ENCODE data around the gene STX10.
"Not testable (repeated sequence)": the region's sequence is repeated elsewhere in the genome, so short reads cannot be mapped to it uniquely, and the experiment has no call there.

STX10 gene

DNA sequence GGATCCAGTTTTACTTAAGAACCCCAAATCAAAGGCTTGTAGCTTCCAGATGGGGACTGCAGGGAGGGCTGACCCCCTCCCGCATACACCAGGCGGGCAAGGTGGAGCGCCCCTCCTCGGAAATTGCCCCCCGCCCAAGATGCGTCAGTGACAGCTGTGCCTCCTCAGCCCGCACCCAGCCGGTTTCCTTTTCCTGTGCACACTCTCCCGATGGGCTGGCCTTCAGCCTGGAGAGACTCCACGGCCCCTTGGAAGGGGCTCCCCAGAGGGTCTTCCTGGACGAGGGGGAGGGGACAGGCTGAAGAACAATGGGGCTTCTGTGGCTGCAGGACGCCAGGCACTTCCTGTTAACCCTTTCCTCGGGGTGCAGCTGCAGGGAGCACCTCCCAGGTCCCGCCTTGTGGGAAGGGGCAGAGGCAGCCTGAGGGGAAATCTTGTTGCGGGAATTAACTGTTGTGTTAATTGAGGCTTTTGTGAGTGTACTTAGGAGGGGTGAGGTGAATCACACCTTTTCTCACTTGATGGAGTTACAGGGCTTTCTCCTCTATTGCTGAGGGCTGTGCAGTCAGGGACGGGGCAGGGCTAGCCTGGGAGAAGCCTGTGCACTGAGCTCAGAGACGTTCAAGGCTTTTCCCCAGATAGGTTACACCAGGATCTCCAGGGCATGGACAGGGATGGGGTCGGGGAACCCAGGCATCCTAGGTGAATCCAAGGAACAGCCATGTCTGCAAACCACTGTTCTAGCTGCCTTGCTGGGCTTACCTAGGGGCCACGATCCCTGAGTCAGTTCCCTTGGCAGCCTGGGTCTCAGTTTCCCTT lies 14.4 kb upstream of the STX10 start:
- no peak for DNase-seq (ENCODE audit: low read depth)

- DNase-seq (ENCODE audit: low read depth) = no peak
Observed at GRCh38 chr19:13163609-13164342, 13.6 kb upstream of the STX10 start.

- peak; percentile 66 for DNase-seq (ENCODE audit: low read depth)
Observed at GRCh38 chr19:13162724-13163608, 12.8 kb upstream of the STX10 start.

- no peak for DNase-seq (ENCODE audit: low read depth)
Observed at GRCh38 chr19:13160557-13160956, 10.4 kb upstream of the STX10 start.

DNA sequence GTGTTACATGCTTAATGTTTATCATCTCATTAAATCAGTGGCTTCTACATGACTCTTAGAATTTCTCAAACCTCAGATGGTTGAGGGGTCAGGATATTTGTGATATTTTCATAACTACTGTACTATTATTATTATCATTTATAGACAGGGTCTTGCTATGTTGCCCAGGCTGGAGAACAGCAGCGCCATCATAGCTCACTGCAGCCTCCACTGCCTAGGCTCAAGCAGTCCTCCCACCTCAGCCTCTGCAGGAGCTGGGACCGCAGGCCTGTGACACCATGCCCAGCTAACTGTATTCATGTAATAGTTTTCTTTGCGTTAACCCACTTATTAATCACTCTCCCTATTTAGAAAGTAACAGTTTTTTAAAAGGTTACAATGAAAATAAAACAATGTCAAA lies 9.5 kb upstream of the STX10 start:
- no peak for DNase-seq (ENCODE audit: low read depth)

- DNase-seq (ENCODE audit: low read depth) = no peak
Observed at GRCh38 chr19:13155472-13156359, 5.5 kb upstream of the STX10 start.

DNA sequence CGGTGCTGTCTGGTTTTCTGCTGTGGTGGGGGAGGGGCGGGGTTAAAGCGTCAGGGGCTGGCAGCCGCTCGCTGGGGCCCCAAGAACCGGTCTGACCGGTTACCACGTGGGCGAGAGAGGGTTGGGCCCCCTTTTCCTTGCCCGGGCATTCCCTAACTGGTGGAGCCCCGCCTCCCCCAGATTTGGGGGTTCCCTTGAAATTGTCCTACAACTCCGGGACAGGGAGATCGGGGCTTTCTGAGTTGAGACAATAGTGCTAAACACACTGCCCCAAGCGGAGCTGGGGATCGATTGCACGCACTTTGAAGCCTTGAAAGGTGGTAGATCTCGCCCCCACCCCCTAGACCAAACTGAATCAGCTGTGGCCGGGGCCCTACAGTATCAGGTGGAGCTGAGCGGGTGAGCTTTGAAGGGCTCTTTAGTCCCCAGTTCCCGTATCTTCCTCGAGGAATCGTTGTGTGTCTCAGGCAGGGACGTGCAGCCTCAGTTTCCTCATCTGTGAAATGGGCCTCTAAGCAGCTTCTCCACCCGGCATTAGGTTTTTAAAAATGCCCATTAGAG lies 4.8 kb upstream of the STX10 start:
- DNase-seq (ENCODE audit: low read depth) = no peak

GRCh38 chr19:13154241-13154778 lies 4.1 kb upstream of the STX10 start:
- no peak for DNase-seq (ENCODE audit: low read depth)

GRCh38 chr19:13153569-13154240 lies 3.5 kb upstream of the STX10 start:
- no peak for DNase-seq (ENCODE audit: low read depth)

DNA sequence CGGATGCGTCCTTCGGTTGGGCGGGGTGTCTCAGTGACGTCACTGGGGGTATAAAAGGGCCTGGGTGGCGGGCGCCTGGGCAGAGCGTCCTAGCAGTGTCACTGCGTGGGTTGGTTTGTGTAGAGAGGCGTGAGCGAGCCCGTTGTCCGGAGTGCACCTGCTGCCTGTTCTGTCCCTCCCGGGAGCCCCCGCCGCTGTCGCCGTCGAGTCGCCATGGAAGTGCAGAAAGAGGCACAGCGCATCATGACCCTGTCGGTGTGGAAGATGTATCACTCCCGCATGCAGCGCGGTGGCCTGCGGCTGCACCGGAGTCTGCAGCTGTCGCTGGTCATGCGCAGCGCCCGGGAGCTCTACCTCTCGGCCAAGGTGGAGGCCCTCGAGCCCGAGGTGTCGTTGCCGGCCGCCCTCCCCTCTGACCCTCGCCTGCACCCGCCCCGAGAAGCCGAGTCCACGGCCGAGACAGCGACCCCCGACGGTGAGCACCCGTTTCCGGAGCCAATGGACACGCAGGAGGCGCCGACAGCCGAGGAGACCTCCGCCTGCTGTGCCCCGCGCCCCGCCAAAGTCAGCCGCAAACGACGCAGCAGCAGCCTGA lies 2.9 kb upstream of the STX10 start:
- peak; percentile 95 for DNase-seq (ENCODE audit: low read depth)

DNA sequence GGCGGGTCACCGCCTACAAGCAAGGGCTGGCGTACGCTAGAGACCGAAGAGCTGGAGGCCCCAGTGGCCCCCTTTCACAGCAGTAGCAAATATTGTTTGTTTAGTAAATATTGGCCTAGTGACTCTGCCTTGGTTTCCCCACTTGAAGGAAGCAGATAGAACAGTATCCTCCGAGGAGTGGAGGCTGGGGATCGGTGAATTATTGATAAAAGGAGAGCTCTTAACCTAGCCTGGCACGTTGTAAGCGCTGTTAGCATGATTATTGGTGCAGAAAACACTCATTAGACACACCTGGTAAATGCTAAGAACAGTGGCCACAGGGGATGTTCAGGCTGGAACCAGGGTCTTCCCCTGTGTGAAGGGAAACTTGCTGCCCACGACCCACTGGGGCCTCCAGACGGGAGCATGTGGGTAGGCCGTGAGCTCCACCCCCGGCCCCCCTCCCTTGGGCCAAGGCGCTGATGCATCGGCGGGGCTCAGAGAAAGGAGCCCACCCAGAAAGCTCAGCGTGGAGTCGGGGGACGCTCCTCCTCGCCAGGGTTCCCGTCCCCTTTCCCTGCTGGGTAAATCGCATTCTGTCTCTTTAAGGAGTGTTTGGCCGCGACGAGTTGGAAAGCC lies 2.3 kb upstream of the STX10 start:
- no peak for DNase-seq (ENCODE audit: low read depth)

DNA sequence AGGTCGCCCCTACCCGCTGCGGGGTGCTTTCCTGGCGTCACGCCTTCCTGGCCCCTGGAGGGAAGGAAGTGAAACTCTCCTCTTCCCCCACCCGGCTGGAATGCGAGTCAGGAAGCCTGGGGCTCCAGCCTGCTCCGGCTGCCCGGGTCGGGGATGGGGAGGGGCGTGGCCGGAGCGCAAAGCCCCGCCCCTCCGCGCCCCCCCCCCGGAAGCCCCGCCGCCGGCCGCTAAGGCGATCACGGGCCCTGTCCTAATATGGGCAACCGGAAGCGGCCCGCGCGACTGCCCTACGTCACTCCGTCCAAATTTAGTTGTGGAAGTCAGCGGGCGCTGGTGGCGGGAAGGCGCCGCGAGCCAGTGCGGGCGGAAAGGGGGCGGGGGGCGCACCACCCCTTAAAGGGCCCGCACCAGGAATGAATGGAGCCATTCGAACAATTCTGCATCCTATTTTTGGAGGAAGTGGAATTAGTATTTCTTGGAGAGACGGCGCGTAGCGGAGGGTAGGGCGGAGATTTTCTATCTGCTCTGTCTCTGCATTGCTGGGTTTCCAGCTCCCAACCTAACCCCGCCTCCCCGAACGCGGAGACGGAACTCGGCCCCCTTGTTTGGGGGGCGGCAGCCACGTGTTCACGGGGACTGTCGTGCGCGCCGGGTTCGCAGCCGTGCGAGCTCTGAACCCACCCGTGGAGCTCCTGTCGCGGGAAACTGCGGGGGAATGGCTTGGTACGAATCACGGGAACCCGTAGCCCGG lies 1.6 kb upstream of the STX10 start:
- DNase-seq (ENCODE audit: low read depth) = peak; percentile 90

- no peak for DNase-seq (ENCODE audit: low read depth)
Observed at GRCh38 chr19:13150931-13151604, 893 bp upstream of the STX10 start.

DNA sequence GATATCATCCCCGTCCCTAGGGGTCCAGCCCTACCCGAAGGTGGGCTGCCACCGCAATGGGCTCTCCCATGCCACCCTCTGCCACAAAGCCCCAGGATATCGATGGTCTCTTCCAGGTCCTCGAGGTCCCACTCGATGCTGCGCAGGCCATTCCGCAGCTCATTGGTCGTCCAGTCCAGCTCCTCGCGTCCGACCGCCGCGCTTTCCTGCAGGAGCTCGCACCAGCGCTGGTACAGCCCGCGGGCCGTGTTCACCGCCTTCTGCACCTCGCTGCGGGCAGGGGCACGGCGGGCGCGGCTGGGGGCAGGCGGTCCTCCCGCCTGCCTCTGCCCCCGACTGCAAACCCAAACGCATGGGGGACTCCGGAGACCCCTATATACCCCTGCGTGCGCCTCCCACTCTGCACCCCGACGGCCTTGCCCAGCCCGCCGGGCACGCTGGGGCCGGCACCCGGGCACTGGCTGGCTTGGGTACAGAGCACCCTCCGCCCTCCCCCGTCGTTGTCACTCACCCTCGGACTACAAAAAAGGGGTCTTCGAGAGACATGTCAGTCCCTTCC lies 468 bp downstream of the STX10 start:
- no peak for DNase-seq (ENCODE audit: low read depth)

DNA sequence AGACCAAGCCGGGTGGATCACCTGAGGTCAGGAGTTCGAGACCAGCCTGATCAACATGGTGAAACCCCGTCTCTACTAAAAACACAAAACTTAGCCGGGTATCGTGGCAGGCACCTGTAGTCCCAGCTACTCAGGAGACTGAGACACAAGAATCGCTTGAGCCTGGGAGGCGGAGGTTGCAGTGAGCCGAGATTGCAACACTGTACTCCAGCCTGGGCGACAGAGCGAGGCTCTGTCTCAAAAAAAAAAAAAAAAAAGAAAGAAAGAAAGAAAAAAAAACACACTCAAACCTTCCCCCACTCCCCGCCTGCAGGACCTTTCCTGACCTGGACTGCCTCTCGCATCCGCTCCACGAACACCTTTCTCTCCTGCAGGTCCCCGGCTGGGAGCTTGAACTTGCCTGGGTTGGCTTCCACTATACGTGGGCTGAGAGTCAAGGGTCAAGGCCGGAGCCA lies 975 bp downstream of the STX10 start:
- not testable (repeated sequence) for DNase-seq (ENCODE audit: low read depth)

DNA sequence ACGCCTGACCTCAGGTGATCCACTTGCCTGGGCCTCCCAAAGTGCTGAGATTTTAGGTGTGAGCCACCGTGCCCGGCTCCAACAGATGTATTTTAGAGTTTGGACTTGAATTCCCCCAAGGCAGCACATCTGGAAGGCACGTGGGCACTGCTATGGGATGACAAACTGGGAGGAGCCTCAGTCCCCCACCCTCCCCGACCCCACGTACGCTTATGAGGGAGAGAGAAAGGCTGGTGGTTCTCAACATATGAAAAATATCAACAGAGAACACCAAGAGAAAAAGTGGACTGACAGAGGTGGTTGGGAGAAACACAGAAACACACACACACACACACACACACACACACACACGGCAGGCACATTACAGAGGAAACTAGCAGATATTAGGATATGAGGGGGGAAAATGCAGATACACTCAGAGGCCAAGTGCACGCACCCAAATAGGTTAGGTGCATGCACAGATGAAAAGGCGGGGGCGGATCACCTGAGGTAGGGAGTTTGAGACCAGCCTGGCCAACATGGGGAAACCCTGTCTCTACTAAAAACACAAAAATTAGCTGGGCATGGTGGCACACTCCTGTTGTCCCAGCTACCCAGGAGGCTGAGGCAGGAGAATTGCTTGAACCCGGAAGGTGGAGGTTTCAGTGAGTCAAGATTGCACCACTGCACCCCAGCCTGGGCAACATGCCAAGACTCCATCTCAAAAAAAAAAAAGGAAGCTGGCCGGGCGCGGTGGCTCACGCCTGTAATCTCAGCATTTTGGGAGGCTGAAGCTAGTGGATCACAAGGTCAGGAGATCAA lies 3.2 kb downstream of the STX10 start:
- DNase-seq (ENCODE audit: low read depth) = no peak

Data from stimulated activated CD8-positive, alpha-beta memory T cell treated with anti-CD3 and anti-CD28 coated beads, Interleukin-15, amount 100 ng/mL, for 24 hours (primary cell).